HCT116 (cell line): ENCODE measurements around the gene MAP4K4. TPM values are rescaled to one million over a fixed set of nuclear protein-coding genes. Genes with fewer than 3 reads are reported as not detected.

Experiments
- ATAC-seq: fragments of 200-7000 bp; cut with Tn5 transposase; 2 replicates; pipeline ENCODE4 v1.9.1; 2020; ENCODE audit warnings: mild to moderate bottlenecking, moderate library complexity
- BruUV-seq: library from RNA; stranded (reverse); fragments of 400-500 nt; replicated peaks from 2 replicates; lab custom pipeline; 2021; lab: Mats Ljungman, UMichigan
- CTCF ChIA-PET: fragments of 300-600 bp; sonication (Branson Sonifier 250); formaldehyde crosslinking; loops from one replicate; lab custom pipeline; 2021; ENCODE audit warnings: antibody characterized with exemption; lab: Charles Lee
- POLR2A ChIA-PET: fragments of 300-600, 350-600 bp; sonication (Branson Sonifier 250); formaldehyde crosslinking; loops from one replicate; lab custom pipeline; 2021; ENCODE audit warnings: antibody characterized with exemption; lab: Charles Lee
- RAD21 ChIA-PET, 2 experiments: fragments of 300-600 bp; sonication (Branson Sonifier 250); formaldehyde crosslinking; loops; one replicate each; lab custom pipeline; 2023; ENCODE audit warnings: low total read pairs in 2 of 2; ENCODE audit not compliant: uncharacterized antibody in 2 of 2, unreplicated experiment in 2 of 2, low non-redundant PET in 1 of 2; lab: Charles Lee
- DNase-seq: peaks from one replicate; pipeline ENCODE4 v3.0.0-alpha.2; 2010; ENCODE audit warnings: low read depth, low spot score
- H2AFZ ChIP-seq: fragments of 200-600 bp; shearing (Covaris generic), sonication (generic); 2 replicates; pipeline ENCODE4 v1.6.1; 2017; ENCODE audit warnings: low read depth, mixed run types, mixed read lengths, antibody characterized with exemption, low read length; ENCODE audit not compliant: poor library complexity, severe bottlenecking
- H3K27ac ChIP-seq: 2 replicates; pipeline ENCODE4 v1.5.1; 2012; ENCODE audit warnings: low read depth, low read length
- H3K27me3 ChIP-seq: fragments of 200-600 bp; sonication (generic); 2 replicates; pipeline ENCODE4 v1.6.1; 2016; ENCODE audit warnings: mixed run types, low read length, mixed read lengths; ENCODE audit not compliant: insufficient read depth
- H3K36me3 ChIP-seq, 2 experiments: fragments of 200-500 bp in 1 of 2; fragments of 200-600 bp in 1 of 2; sonication (Bioruptor generic) in 1 of 2; sonication (generic) in 1 of 2; 2 replicates each; pipeline versions ENCODE4 v1.5.1 to v1.6.1; 2014 to 2016; ENCODE audit warnings: low read length in 2 of 2, inconsistent platforms in 1 of 2, mixed read lengths in 1 of 2, mixed run types in 1 of 2; ENCODE audit not compliant: insufficient read depth in 2 of 2, control insufficient read depth in 1 of 2
- H3K4me1 ChIP-seq, 2 experiments: fragments of 200-600 bp in 1 of 2; sonication (generic) in 1 of 2; 2 replicates each; pipeline versions ENCODE4 v1.5.1 to v1.6.1; 2012 to 2017; ENCODE audit warnings: low read length in 2 of 2, inconsistent platforms in 1 of 2, mild to moderate bottlenecking in 1 of 2, mixed read lengths in 1 of 2, mixed run types in 1 of 2, moderate library complexity in 1 of 2; ENCODE audit not compliant: insufficient read depth in 2 of 2, control insufficient read depth in 1 of 2
- H3K4me2 ChIP-seq: fragments of 200-600 bp; sonication (generic); 2 replicates; pipeline ENCODE4 v1.6.1; 2017; ENCODE audit warnings: mixed run types, low read length, mixed read lengths
- H3K4me3 ChIP-seq, 2 experiments: fragments of 200-600 bp in 1 of 2; sonication (generic) in 1 of 2; replicated peaks in 1 of 2; 2 replicates each; pipeline ENCODE4 v1.5.1; 2011 to 2016; ENCODE audit warnings: low read length in 2 of 2, control low read depth in 1 of 2, low read depth in 1 of 2, mild to moderate bottlenecking in 1 of 2, mixed read lengths in 1 of 2, mixed run types in 1 of 2
- H3K79me2 ChIP-seq: fragments of 200-600 bp; sonication (generic); 2 replicates; pipeline ENCODE4 v1.6.1; 2017; ENCODE audit warnings: mild to moderate bottlenecking, mixed run types, low read length, moderate library complexity, mixed read lengths; ENCODE audit not compliant: insufficient read depth
- H3K9ac ChIP-seq: fragments of 200-600 bp; sonication (generic); 2 replicates; pipeline ENCODE4 v1.6.1; 2016; ENCODE audit warnings: low read length, mixed read lengths
- H3K9me2 ChIP-seq: fragments of 200-600 bp; sonication (generic), shearing (Covaris generic); 2 replicates; pipeline ENCODE4 v1.6.1; 2017; ENCODE audit warnings: mixed run types, mild to moderate bottlenecking, moderate library complexity; ENCODE audit not compliant: insufficient read depth
- H3K9me3 ChIP-seq, 2 experiments: fragments of 200-500 bp in 1 of 2; fragments of 200-600 bp in 1 of 2; sonication (Bioruptor generic) in 1 of 2; sonication (generic) in 1 of 2; 2 replicates each; pipeline ENCODE4 v1.6.1; 2014 to 2017; ENCODE audit warnings: low read length in 2 of 2, mixed read lengths in 2 of 2, inconsistent platforms in 1 of 2, low read depth in 1 of 2, mild to moderate bottlenecking in 1 of 2, mixed run types in 1 of 2, moderate library complexity in 1 of 2; ENCODE audit not compliant: control insufficient read depth in 1 of 2, insufficient read depth in 1 of 2
- H4K20me1 ChIP-seq: fragments of 200-600 bp; sonication (generic), shearing (Covaris generic); 2 replicates; pipeline ENCODE4 v1.6.1; 2017; ENCODE audit warnings: mixed run types, mild to moderate bottlenecking, moderate library complexity; ENCODE audit not compliant: insufficient read depth
- MAX ChIP-seq: IDR thresholded peaks from 2 replicates; pipeline ENCODE4 v1.6.1; 2012
- POLR2A ChIP-seq: IDR thresholded peaks from 2 replicates; pipeline ENCODE4 v1.7.0; 2011; ENCODE audit warnings: borderline replicate concordance; ENCODE audit not compliant: insufficient read depth, insufficient read length; ENCODE audit errors: extremely low read depth
- ZNF274 ChIP-seq: fragments of 200-500 bp; sonication (Bioruptor generic); IDR thresholded peaks from 2 replicates; pipeline ENCODE4 v1.6.1; 2014; ENCODE audit warnings: mild to moderate bottlenecking, low read depth, low read length, inconsistent platforms
- intact Hi-C: fragments of 100-400 bp; cut with micrococcal nuclease; formaldehyde crosslinking; loops from 2 replicates; pipeline ENCODE4 v1.10.0; 2022
- total RNA-seq: library from RNA; stranded (reverse); gene quantifications from one replicate; pipeline ENCODE4 v1.2.1, GENCODE V29; 2021; ENCODE audit not compliant: unreplicated experiment

MAP4K4 gene
- total RNA-seq, 1 experiment from 2014 or later: 62.3 TPM

DNA sequence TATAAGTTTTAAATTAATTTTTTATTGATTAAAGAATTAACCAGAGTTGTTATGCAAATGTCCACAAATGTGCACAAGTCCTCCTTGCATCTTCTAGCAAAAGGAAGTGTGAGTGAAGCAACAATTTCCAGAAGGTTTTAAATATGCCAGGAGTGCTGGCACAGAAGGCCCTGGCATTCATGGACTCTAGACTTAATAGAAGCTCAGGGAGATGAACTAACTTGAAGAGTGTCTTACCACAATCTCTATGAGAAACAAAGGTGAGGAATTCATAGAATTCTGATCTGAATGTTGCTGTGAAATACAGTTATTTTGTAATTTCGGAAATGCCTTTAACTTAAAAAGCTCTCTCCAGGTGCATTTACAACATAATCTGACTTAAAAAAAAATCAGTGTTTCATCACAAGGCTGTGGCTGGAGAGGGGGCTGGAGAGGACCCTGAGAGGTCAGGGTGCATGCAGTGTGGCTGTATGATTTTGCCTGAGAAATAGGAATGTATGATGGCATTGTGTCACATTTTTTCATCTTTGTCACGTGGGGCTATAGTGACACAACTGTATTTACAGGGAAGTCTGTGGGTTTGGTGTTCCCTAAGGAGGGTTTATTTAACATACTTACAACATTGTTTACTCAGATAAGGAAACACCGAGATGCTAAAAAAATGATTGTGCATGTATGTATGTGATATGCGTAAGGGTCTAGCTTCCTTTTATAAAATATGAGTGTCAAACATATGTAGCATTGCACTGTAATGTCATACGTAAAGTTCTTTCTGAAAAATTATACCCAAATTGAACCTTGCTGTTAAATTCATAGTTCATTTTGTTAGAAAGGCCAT lies 66.2 kb downstream of the MAP4K4 start:
- Histone ChIP-seq H3K4me1 (peaks cover 3 to 33% of the 10 kb centered on the region in 2 experiments; a peak in 3 of 4 replicates), H3K36me3 (no peaks in the 10 kb centered on the region), H3K9me3 (no peaks in the 10 kb centered on the region), H3K4me2 (no peak overlapping the region), H2AFZ (no peak overlapping the region), H4K20me1 (no peaks in the 10 kb centered on the region; the same call in 1 of the 2 replicates), H3K9ac (no peak overlapping the region), H3K79me2 (peaks cover 86% of the 10 kb centered on the region), H3K27ac (no peak overlapping the region), H3K27me3 (no peaks in the 10 kb centered on the region)
- ChIA-PET POLR2A (no interaction called here), RAD21 (no interaction called here)
- BruUV-seq: no TSS peak
- intact Hi-C loops: no loop called here
- ATAC-seq: no peak
- TF ChIP-seq MAX: no peak
- no peak for TF ChIP-seq POLR2A
- TF ChIP-seq, all 23 proteins: peak for 0
- CTCF ChIA-PET: no interaction called here
- H3K4me3 ChIP-seq: no peak overlapping the region
- no peak for DNase-seq
- no peaks in the 10 kb centered on the region for H3K9me2 ChIP-seq

DNA sequence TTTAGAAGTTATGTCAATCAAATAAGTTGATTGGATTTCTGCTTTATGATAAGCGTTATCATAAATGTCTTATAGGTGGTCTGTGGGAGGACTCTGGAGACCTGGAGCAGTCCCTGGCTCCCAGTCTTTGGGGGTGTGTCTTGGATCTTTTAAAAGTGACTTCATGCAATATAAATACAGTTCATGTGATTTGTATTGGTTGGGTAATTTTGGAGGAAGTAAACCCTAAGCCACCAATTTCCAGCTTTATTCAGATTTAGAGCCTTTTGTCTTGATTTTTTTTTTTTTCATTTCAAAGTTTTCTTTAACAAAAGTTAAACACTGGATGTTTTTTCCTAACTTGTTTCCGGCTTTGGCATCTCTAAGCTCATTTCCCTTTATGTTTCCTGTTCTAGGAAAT lies 68.8 kb downstream of the MAP4K4 start:
- H3K4me1 ChIP-seq: peaks cover 3 to 40% of the 10 kb centered on the region in 2 experiments; a peak in 3 of 4 replicates
- no peak for ATAC-seq
- no peak overlapping the region for H2AFZ ChIP-seq
- H3K4me2 ChIP-seq: no peak overlapping the region
- H4K20me1 ChIP-seq: no peaks in the 10 kb centered on the region; the same call in 1 of the 2 replicates
- H3K9ac ChIP-seq: no peak overlapping the region
- DNase-seq: no peak
- H3K27ac ChIP-seq: no peak overlapping the region
- H3K9me2 ChIP-seq: no peaks in the 10 kb centered on the region
- intact Hi-C loops: no loop called here
- no TSS peak for BruUV-seq
- POLR2A ChIA-PET: no interaction called here
- H3K27me3 ChIP-seq: no peaks in the 10 kb centered on the region
- H3K4me3 ChIP-seq: no peak overlapping the region
- TF ChIP-seq POLR2A: no peak
- no peak for TF ChIP-seq ZNF274
- peaks cover 91% of the 10 kb centered on the region for H3K79me2 ChIP-seq
- RAD21 ChIA-PET: no interaction called here
- H3K9me3 ChIP-seq: no peaks in the 10 kb centered on the region
- CTCF ChIA-PET: interaction anchor here (1.3 to 1.8 kb wide), 2 partner anchors 58 to 65 kb away, joined by 3 to 9 read pairs; no protein-coding TSS in a partner anchor
- no peaks in the 10 kb centered on the region for H3K36me3 ChIP-seq
